GM21381 (cell line): Measurements from ENCODE around the gene PSMD5.
"Not testable (repeated sequence)": the region's sequence is repeated elsewhere in the genome, so short reads cannot be mapped to it uniquely, and the experiment has no call there.

Experiments used
- ATAC-seq: cut with Tn5 transposase; IDR thresholded peaks from one replicate; pipeline ENCODE4 v1.9.1; 2021; ENCODE audit warnings: mild to moderate bottlenecking, moderate library complexity; ENCODE audit not compliant: unreplicated experiment

The PSMD5 gene

DNA sequence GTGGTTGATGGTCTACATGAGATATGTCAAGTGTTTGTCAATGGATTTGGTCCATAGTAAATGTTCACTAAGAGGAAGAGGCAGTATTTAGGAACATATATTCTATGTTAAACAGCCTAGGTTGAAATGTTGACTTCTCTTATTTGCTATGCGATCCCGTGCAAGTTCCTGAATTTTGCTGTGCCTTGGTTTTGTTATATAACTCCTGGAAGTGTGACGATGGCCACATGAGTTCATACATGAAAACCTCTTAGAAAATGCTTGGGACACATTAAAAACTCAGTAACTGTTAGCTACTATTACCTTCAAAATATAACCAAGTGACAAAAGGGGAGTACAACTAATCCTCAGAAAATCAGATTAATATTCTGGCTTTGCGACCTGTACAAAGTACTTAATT, 27.6 kb downstream of the PSMD5 start:
- ATAC-seq, result no peak

DNA sequence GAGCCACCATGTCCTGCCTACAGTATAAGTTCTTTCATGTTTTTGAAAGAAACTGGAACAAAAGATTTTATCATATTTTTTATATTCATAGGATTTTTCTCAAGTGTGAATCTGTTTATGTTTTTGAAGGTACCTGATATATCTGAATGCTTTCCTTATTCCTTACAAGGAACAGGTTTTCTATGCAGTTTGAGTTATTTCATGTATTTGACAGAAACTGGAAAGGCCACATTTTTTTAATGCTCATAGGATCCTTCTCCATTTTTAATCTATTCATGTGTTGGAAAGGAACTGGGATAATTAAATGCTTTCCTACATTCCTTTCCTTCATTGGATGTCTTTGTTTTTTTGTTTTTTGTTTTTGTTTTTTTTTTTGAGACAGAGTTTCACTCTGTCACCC, 33.8 kb downstream of the PSMD5 start:
- ATAC-seq, result no peak

- ATAC-seq, result no peak
These were observed 34.9 kb downstream of the PSMD5 start for GRCh38 chr9:120807607-120808379.

GRCh38 chr9:120804784-120805363, 37.8 kb downstream of the PSMD5 start:
- ATAC-seq, result not testable (repeated sequence)

DNA sequence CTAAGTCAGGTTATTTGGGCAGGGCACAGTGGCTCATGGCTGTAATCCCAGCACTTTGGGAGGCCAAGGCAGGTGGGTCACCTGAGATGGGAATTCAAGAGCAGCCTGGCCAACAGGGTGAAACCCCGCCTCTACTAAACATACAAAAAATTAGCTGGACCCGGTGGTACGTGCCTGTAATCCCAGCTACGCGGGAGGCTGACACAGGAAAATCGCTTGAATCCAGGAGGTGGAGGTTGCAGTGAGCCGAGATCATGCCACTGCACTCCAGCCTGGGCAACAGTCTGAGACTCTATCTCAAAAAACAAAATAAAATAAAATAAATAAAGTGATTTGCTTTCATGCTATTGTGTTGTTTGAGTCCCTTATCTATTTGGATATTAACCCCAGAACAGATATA, 41.3 kb downstream of the PSMD5 start:
- ATAC-seq, result no peak

GRCh38 chr9:120792898-120793765, 49.6 kb downstream of the PSMD5 start, which contains the start of gene FBXW2:
Gene FBXW2, minus strand, starts transcription at chr9:120793416. Its CDS starts 5,158 bp downstream, at chr9:120788258.
- peak; percentile 94 for ATAC-seq

GRCh38 chr9:120791161-120791560, 51.6 kb downstream of the PSMD5 start:
- no peak for ATAC-seq

DNA sequence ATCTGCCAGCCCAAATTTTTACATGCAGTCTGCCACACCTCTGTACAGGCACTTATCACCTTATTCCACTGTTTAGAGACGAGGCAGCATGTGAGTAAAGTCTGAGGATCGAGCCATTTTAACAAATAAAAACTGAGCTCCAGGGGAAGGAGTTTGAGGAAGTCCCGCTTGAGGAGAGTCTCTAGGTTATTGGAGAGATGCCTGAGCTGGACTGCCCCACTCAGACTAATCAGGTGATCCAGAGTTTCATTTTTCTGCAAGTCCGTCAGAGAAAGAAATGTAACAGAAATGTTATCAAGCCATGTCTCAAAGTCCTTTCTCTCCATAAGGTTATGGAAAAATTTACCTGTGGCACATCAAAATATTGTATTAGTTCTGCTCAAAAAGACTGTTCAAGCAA, 54.8 kb downstream of the PSMD5 start:
- no peak for ATAC-seq

GRCh38 chr9:120783602-120784047, 59.1 kb downstream of the PSMD5 start:
- no peak for ATAC-seq

DNA sequence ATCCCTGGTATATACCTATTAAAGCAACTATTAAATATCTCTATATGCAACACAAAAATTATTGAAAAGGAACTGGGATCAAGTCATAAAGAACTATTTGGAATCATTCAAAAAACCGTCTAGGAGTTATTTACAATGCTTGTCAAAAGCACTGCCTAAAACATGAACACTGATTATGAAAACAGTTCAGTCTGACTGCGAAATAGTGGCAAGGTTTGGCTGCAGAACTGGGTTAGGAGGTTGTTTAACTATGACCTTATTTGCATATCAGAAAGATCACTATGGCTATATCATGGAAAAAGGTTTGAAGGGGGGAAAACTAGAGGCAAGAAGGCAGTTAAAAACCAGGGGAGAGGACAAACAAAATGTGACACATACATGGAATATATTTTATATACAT, 61.5 kb downstream of the PSMD5 start:
- ATAC-seq, result no peak

- no peak for ATAC-seq
These were observed 62.4 kb downstream of the PSMD5 start for GRCh38 chr9:120780367-120780766.

DNA sequence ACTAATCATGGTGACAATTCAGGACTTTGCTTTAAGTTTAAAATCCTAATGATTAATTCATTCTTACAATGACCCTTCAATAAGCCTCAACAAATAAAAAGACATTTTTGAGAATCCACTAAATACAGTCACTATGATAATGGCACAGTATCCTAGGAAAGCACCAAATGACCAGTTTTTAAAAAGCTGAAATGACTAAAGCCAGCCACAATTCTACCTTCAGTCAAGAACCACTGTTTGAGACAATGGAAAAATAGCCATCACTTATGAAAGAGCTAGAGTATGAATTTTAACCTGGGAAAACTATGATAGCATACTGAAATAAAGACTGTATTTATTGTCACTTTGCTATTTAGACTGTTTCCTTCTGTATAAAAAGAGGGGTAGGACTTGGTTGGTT, 63.5 kb downstream of the PSMD5 start:
- no peak for ATAC-seq

GRCh38 chr9:120778758-120779157, 64.0 kb downstream of the PSMD5 start:
- ATAC-seq, result no peak

DNA sequence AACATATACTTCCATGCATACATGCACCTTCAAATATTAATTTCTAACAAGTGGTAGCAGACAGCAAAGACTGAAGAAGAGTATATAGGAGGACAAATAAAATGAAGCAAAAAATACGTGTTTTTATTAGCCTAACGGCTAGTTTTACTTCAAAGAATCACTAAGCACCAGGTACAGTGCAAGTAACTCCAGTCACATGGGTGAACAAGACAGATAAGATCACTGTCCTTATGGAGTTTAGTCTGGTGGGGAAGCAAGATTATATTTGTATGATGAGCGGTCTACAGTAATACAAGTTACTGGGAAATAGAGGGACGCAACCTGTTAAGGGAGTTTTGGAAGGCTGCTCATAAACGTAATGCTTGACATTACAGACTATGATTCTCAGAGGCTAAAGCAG, 65.5 kb downstream of the PSMD5 start:
- no peak for ATAC-seq

DNA sequence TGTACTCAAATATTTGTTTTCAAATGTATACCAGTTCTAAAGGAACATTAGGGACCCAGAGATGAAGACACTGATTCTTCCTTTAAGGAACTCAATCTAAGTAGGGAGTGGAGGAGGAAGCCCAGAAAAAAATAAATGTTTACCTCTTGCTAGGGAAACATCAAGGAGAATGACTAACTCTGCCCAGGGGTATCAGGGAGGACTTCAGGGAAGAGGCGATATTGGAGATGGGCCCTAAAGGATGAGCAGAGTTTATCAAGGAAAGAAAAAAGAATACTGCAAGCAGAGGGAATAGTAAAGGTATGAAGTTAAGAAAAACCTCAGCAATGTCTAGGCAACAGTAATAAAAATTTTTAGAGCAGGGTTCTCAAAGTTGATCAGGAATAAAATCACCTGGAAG, 65.9 kb downstream of the PSMD5 start:
- ATAC-seq, result no peak

- no peak for ATAC-seq
These were observed 66.9 kb downstream of the PSMD5 start for GRCh38 chr9:120775859-120776258.

GRCh38 chr9:120774719-120775118, 68.0 kb downstream of the PSMD5 start:
- no peak for ATAC-seq

GRCh38 chr9:120773256-120773655, 69.5 kb downstream of the PSMD5 start:
- no peak for ATAC-seq

GRCh38 chr9:120770931-120771330, 71.8 kb downstream of the PSMD5 start:
- no peak for ATAC-seq

GRCh38 chr9:120768886-120769285, 73.8 kb downstream of the PSMD5 start:
- no peak for ATAC-seq

GRCh38 chr9:120768247-120768646, 74.5 kb downstream of the PSMD5 start:
- no peak for ATAC-seq

GRCh38 chr9:120767451-120767850, 75.3 kb downstream of the PSMD5 start:
- no peak for ATAC-seq
